HepG2 (cell line): ENCODE results near the gene KCNK15. TPM values are rescaled to one million over a fixed set of nuclear protein-coding genes. Genes with fewer than 3 reads are reported as not detected.

Source experiments
- KMT2B ChIP-seq: IDR thresholded peaks from 2 replicates; pipeline ENCODE4 v1.6.1; 2016; ENCODE audit warnings: missing genetic modification reagents, missing compliant biosample characterization
- LCORL ChIP-seq, 2 experiments: fragments of 450-650 bp in 1 of 2; sonication (generic) in 1 of 2; formaldehyde crosslinking in 1 of 2; IDR thresholded peaks; 2 replicates each; pipeline versions ENCODE4 v1.5.0 to v1.6.1; 2017 to 2020; ENCODE audit warnings: antibody characterized with exemption in 1 of 2, missing genetic modification reagents in 1 of 2
- NKX3-1 ChIP-seq: sonication (generic); formaldehyde crosslinking; IDR thresholded peaks from 2 replicates; pipeline ENCODE4 v1.5.0; 2020; ENCODE audit warnings: missing genetic modification reagents
- NR3C1 ChIP-seq: sonication (generic); formaldehyde crosslinking; IDR thresholded peaks from 2 replicates; pipeline ENCODE4 v1.4.0; 2020; ENCODE audit warnings: missing genetic modification reagents
- RELA ChIP-seq: sonication (generic); formaldehyde crosslinking; IDR thresholded peaks from 2 replicates; pipeline ENCODE4 v1.4.0; 2020; ENCODE audit warnings: missing genetic modification reagents
- RXRA ChIP-seq: sonication (generic); formaldehyde crosslinking; IDR thresholded peaks from 2 replicates; pipeline ENCODE4 v1.5.1; 2020; ENCODE audit warnings: missing genetic modification reagents
- SAP130 ChIP-seq: IDR thresholded peaks from 2 replicates; pipeline ENCODE4 v1.6.1; 2016; ENCODE audit warnings: low read depth
- SOX5 ChIP-seq: IDR thresholded peaks from 2 replicates; pipeline ENCODE4 v1.6.1; 2016; ENCODE audit warnings: borderline replicate concordance
- SSRP1 ChIP-seq: IDR thresholded peaks from 2 replicates; pipeline ENCODE4 v1.6.1; 2016; ENCODE audit warnings: control low read depth
- TBX3 ChIP-seq: fragments of 450-650 bp; IDR thresholded peaks from 2 replicates; pipeline ENCODE4 v1.6.1; 2017; ENCODE audit warnings: antibody characterized with exemption, mild to moderate bottlenecking, inconsistent platforms, borderline replicate concordance
- TGIF2 ChIP-seq: IDR thresholded peaks from 2 replicates; pipeline ENCODE4 v1.6.1; 2016; ENCODE audit warnings: control low read depth, missing compliant biosample characterization
- ZFP41 ChIP-seq: sonication (generic); formaldehyde crosslinking; IDR thresholded peaks from 2 replicates; pipeline ENCODE4 v1.4.0; 2020; ENCODE audit warnings: mild to moderate bottlenecking, missing genetic modification reagents, borderline replicate concordance
- ZFY ChIP-seq: sonication (generic); formaldehyde crosslinking; IDR thresholded peaks from 2 replicates; pipeline ENCODE4 v1.4.0; 2020; ENCODE audit warnings: missing genetic modification reagents
- ZNF12 ChIP-seq: sonication (generic); formaldehyde crosslinking; IDR thresholded peaks from 2 replicates; pipeline ENCODE4 v1.5.0; 2020; ENCODE audit warnings: missing genetic modification reagents
- ZNF180 ChIP-seq: sonication (generic); formaldehyde crosslinking; IDR thresholded peaks from 2 replicates; pipeline ENCODE4 v1.4.0; 2020; ENCODE audit warnings: low read depth, missing genetic modification reagents, borderline replicate concordance
- ZNF224 ChIP-seq: sonication (generic); formaldehyde crosslinking; IDR thresholded peaks from 2 replicates; pipeline ENCODE4 v1.5.0; 2020; ENCODE audit warnings: mild to moderate bottlenecking, missing genetic modification reagents
- ZNF253 ChIP-seq: sonication (generic); formaldehyde crosslinking; IDR thresholded peaks from 2 replicates; pipeline ENCODE4 v1.8.0; 2022; ENCODE audit warnings: mild to moderate bottlenecking, missing genetic modification reagents, borderline replicate concordance
- ZNF558 ChIP-seq: sonication (generic); formaldehyde crosslinking; IDR thresholded peaks from 2 replicates; pipeline ENCODE4 v1.9.0; 2022; ENCODE audit warnings: mild to moderate bottlenecking, missing genetic modification reagents, borderline replicate concordance
- ZNF598 ChIP-seq: sonication (generic); formaldehyde crosslinking; IDR thresholded peaks from 2 replicates; pipeline ENCODE4 v1.5.1; 2020; ENCODE audit warnings: mild to moderate bottlenecking, missing genetic modification reagents, borderline replicate concordance
- ZNF777 ChIP-seq: sonication (generic); formaldehyde crosslinking; IDR thresholded peaks from 2 replicates; pipeline ENCODE4 v1.4.0; 2020; ENCODE audit warnings: missing genetic modification reagents
- polyA plus RNA-seq, 8 experiments: library from polyadenylated mRNA; depleted of rRNA in 3 of 8; stranded (reverse) in 7 of 8; unstranded in 1 of 8; fragments of >200 nt; fragmentation: Illumina TruSeq in 4 of 8; extraction: Trizol in 4 of 8; gene quantifications; 2 replicates each; pipeline versions ENCODE4 v1.2.1 to v1.2.3, GENCODE V29; 2011 to 2016; ENCODE audit warnings: low read depth in 4 of 8, missing spikeins in 1 of 8, mixed read lengths in 1 of 8; ENCODE audit not compliant: insufficient read depth in 1 of 8
- total RNA-seq, 5 experiments: library from RNA; depleted of rRNA; stranded (reverse); fragments of >200 nt; fragmentation: Illumina TruSeq; extraction: Trizol; gene quantifications; 2 replicates each; pipeline ENCODE4 v1.2.3, GENCODE V29; 2016; ENCODE audit warnings: low read depth in 1 of 5
- TF ChIP-seq, protein P1 (sequence below): sonication (generic); formaldehyde crosslinking; IDR thresholded peaks from 2 replicates; pipeline ENCODE4 v1.4.0; 2020; ENCODE audit warnings: missing genetic modification reagents
- TF ChIP-seq, protein P2 (sequence below): sonication (generic); formaldehyde crosslinking; IDR thresholded peaks from 2 replicates; pipeline ENCODE4 v1.8.0; 2022; ENCODE audit warnings: mild to moderate bottlenecking, missing genetic modification reagents; ENCODE audit not compliant: insufficient replicate concordance
- TF ChIP-seq, protein P3 (sequence below): sonication (generic); formaldehyde crosslinking; IDR thresholded peaks from 2 replicates; pipeline ENCODE4 v1.4.0; 2020; ENCODE audit warnings: mild to moderate bottlenecking, low read depth, missing genetic modification reagents

Gene KCNK15
- total and polyA plus RNA-seq, 2 of the 13 experiments (the other 11 are each of a cell fraction or from before 2014, with no cell fraction given): 0.03 TPM; not detected in 1

DNA sequence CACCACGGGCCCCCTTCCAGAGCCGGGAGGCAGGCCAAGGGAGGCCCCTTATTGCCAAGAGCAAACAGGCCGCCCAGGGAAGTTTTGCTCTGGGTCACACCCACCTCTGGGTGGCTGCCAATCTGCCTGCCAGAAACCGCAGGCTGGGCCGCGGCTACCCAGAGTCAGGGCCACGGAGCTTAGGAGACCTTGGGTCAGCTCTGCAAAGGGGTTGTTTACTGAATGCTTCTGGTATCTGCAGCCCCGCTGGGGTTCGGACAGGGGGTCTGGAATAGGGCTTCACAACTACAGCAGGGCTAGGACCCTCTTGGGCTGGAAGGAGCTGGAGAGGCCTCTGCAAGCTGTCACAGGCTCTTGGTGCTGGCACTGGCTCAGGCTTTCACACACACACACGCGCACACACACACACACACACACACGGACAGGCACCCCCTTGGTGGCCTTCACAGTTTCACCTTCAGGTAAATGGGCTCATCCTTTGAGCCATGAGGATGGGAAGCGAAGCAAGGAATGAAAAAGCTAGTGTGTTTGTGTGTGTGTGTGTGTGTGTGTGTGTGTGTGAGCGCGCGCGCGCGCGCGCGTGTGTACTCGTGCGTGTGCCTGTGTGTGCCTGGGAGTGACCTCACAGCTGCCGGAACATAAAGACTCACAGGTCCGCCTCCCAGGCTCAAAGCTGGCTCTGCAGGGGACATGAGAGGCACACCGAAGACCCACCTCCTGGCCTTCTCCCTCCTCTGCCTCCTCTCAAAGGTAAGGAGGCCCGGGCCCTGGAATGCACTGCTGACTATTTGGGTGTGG is 30.8 kb upstream of the KCNK15 start, which contains the start of gene CCN5 (continued):
- TF ChIP-seq, protein P1, sequence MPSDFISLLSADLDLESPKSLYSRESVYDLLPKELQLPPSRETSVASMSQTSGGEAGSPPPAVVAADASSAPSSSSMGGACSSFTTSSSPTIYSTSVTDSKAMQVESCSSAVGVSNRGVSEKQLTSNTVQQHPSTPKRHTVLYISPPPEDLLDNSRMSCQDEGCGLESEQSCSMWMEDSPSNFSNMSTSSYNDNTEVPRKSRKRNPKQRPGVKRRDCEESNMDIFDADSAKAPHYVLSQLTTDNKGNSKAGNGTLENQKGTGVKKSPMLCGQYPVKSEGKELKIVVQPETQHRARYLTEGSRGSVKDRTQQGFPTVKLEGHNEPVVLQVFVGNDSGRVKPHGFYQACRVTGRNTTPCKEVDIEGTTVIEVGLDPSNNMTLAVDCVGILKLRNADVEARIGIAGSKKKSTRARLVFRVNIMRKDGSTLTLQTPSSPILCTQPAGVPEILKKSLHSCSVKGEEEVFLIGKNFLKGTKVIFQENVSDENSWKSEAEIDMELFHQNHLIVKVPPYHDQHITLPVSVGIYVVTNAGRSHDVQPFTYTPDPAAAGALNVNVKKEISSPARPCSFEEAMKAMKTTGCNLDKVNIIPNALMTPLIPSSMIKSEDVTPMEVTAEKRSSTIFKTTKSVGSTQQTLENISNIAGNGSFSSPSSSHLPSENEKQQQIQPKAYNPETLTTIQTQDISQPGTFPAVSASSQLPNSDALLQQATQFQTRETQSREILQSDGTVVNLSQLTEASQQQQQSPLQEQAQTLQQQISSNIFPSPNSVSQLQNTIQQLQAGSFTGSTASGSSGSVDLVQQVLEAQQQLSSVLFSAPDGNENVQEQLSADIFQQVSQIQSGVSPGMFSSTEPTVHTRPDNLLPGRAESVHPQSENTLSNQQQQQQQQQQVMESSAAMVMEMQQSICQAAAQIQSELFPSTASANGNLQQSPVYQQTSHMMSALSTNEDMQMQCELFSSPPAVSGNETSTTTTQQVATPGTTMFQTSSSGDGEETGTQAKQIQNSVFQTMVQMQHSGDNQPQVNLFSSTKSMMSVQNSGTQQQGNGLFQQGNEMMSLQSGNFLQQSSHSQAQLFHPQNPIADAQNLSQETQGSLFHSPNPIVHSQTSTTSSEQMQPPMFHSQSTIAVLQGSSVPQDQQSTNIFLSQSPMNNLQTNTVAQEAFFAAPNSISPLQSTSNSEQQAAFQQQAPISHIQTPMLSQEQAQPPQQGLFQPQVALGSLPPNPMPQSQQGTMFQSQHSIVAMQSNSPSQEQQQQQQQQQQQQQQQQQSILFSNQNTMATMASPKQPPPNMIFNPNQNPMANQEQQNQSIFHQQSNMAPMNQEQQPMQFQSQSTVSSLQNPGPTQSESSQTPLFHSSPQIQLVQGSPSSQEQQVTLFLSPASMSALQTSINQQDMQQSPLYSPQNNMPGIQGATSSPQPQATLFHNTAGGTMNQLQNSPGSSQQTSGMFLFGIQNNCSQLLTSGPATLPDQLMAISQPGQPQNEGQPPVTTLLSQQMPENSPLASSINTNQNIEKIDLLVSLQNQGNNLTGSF (CRISPR knock-in tag): no peak
- no peak for TF ChIP-seq NKX3-1 (CRISPR knock-in tag)
- no peak for TF ChIP-seq ZNF777 (CRISPR knock-in tag)
- no peak for TF ChIP-seq ZNF253 (CRISPR knock-in tag)
- no peak for TF ChIP-seq NR3C1 (CRISPR knock-in tag)
- no peak for TF ChIP-seq ZNF180 (CRISPR knock-in tag)
- TF ChIP-seq, protein P2, sequence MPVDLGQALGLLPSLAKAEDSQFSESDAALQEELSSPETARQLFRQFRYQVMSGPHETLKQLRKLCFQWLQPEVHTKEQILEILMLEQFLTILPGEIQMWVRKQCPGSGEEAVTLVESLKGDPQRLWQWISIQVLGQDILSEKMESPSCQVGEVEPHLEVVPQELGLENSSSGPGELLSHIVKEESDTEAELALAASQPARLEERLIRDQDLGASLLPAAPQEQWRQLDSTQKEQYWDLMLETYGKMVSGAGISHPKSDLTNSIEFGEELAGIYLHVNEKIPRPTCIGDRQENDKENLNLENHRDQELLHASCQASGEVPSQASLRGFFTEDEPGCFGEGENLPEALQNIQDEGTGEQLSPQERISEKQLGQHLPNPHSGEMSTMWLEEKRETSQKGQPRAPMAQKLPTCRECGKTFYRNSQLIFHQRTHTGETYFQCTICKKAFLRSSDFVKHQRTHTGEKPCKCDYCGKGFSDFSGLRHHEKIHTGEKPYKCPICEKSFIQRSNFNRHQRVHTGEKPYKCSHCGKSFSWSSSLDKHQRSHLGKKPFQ (CRISPR knock-in tag): no peak
- no peak for TF ChIP-seq TBX3
- TF ChIP-seq ZNF12: no peak
- no peak for TF ChIP-seq LCORL (IDR thresholded peaks at IDR 0.05)
- TF ChIP-seq LCORL (CRISPR knock-in tag; IDR thresholded peaks at IDR 0.05): 0 out of 2 replicates have a peak, but pooled peaks have one; percentile 13
- no peak for TF ChIP-seq KMT2B
- TF ChIP-seq RXRA (CRISPR knock-in tag): peak; percentile 34; the same call in 1 of the 2 replicates
- no peak for TF ChIP-seq ZNF558 (CRISPR knock-in tag)
- no peak for TF ChIP-seq ZNF598 (CRISPR knock-in tag)
- TF ChIP-seq TGIF2 (CRISPR knock-in tag): no peak
- TF ChIP-seq ZFY (CRISPR knock-in tag): peak; percentile 36; the same call in 1 of the 2 replicates
- TF ChIP-seq SSRP1 (CRISPR knock-in tag): no peak
- TF ChIP-seq SAP130 (CRISPR knock-in tag): peak; percentile 40; the same call in 1 of the 2 replicates
- TF ChIP-seq ZNF224 (CRISPR knock-in tag): no peak
- TF ChIP-seq SOX5 (CRISPR knock-in tag): no peak
- TF ChIP-seq RELA (CRISPR knock-in tag): no peak
- TF ChIP-seq, protein P3, sequence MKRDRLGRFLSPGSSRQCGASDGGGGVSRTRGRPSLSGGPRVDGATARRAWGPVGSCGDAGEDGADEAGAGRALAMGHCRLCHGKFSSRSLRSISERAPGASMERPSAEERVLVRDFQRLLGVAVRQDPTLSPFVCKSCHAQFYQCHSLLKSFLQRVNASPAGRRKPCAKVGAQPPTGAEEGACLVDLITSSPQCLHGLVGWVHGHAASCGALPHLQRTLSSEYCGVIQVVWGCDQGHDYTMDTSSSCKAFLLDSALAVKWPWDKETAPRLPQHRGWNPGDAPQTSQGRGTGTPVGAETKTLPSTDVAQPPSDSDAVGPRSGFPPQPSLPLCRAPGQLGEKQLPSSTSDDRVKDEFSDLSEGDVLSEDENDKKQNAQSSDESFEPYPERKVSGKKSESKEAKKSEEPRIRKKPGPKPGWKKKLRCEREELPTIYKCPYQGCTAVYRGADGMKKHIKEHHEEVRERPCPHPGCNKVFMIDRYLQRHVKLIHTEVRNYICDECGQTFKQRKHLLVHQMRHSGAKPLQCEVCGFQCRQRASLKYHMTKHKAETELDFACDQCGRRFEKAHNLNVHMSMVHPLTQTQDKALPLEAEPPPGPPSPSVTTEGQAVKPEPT (CRISPR knock-in tag): no peak
- no peak for TF ChIP-seq ZFP41 (CRISPR knock-in tag)
